Stimulated activated CD8-positive, alpha-beta memory T cell treated with anti-CD3 and anti-CD28 coated beads, Interleukin-7, amount 100 ng/mL, for 1 hour (primary cell): ENCODE measurements around the gene ERCC4.
"Not testable (repeated sequence)": the region's sequence is repeated elsewhere in the genome, so short reads cannot be mapped to it uniquely, and the experiment has no call there.

ENCODE experiments used
- DNase-seq, 2 donors: peaks; one replicate each; pipeline ENCODE4 v3.0.0-alpha.2; 2020; ENCODE audit warnings: low read depth in 2 of 2

ERCC4 gene

DNA sequence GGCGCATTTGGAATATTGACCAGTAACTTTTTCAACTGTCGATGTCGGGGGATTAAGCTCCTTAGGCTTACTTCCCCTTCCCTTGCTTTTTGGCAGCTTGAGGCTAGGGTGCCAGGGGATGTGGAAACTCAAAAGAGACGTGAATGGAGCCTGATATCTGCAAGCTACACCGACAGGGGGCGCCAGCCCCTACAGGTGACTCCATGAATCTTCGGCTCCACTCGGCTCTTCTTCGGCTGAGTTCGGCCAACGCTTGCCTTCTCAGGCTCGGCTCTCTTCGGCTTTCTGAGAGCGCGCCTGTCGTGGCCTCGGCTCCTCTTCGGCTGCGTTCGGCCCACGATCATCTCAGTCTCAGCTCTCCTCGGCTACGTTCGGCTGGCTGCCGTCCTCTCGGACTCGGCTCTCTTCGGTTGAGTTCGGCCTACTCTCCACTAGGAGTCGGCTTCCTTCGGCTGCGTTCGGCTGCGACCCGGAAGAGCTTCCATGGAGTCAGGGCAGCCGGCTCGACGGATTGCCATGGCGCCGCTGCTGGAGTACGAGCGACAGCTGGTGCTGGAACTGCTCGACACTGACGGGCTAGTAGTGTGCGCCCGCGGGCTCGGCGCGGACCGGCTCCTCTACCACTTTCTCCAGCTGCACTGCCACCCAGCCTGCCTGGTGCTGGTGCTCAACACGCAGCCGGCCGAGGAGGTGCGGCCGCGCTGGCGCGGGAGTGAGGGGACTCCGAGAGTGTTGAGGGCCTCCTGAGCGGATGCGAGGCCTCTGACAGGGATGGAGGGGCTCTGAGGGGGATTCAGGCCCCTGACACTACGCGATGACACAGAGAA lies at the start of gene ERCC4:
Gene ERCC4 (plus strand): TSS at position 472 of the 827 bp plus-strand sequence. CDS start 12 bp downstream, at position 484.
- peak; percentile 95 to 98 for DNase-seq

DNA sequence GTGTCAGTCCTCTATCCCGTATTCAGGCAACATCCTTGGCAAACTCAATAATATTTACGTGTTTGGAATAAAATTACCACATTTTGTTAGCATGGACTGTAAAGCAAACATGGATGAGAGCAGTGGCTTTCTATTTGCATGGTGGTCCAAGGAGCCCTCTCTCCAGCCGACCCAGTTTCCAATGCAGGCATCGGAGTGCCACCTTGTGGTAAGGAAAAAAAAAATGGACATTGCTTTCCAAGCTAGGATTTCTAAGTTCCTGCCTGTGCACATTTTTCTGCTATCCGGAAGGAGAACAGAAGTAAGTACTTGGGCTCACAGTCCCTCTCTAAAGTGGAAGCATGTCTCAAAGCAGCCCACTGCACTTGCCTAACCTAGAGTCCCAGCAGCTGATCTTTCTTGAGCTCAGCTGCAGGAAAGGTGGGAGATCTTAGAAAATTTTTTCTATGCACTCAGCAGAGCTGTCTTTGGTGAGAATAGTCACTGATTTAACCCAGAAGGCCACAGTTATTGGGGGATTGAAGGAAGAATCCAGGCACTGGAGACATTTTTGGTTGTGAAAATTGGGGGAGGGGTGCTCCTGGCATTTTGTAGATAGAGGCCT lies 46.0 kb upstream of the ERCC4 start:
- no peak for DNase-seq

DNA sequence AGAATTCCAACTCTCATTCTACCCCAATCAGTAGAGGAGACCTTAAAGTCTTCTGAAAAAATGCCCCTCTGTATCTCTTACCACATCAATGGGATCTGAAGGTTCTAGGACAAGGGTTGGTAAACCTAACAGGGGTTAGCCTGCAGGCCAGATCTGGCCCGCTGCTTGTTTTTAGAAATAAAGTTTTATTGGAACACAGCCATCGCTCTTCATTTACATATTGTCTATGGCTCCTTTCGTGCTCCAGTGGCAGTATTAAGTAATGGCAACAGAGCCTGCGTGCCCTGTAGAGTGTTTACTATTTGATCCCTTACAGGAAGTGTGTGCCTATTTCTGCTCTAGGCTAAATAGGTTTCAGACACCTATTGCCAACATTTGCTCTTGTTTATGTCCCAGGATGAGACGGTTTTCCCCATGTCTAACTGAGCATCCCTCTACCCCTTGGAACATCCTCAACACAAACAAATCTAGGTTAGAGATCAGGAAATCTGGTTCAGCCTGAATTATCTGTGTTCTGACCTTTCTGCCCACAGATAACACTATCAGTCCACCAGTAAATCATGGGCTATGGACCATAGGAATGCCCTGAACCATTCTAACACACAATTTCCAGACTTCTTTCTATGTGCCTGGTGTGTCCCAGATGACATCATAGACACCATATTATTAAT lies 44.2 kb upstream of the ERCC4 start:
- DNase-seq: no peak

DNA sequence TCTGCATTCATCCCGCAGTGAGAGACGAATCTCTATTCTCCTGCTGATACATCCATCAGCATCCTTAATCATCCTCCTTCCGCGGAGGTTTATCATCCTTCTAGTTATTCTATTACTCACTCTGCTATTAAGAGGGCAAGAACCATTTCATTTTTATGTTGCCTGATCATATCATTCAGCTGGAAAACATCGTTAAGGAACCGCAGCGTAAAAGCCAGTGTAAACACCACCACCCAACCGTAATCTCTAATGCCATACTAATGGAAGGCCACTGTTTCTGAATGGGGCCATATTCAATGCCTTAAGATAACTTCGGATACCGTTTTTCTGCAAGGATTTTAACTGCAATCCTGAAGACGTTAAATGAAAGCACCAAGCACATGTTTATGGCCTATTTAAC lies 36.7 kb upstream of the ERCC4 start:
- DNase-seq: no peak

DNA sequence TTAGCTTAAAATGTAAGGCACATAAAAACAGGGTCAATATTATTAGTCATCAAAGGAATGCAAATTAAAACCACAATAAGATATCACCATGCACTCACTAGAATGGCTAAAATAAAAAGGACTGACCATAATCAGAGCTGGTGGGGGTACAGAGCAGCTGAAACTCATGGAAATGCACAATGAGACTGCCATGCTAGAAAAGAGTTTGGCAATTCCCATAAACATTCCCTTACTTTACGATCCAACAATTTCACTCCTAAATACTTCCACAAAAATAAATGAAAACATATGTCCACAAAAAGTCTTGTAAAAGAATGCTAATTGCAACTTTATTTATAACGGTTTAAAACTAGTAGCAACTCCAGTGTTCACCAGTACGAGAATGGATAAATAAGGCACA lies 36.1 kb upstream of the ERCC4 start:
- no peak for DNase-seq

DNA sequence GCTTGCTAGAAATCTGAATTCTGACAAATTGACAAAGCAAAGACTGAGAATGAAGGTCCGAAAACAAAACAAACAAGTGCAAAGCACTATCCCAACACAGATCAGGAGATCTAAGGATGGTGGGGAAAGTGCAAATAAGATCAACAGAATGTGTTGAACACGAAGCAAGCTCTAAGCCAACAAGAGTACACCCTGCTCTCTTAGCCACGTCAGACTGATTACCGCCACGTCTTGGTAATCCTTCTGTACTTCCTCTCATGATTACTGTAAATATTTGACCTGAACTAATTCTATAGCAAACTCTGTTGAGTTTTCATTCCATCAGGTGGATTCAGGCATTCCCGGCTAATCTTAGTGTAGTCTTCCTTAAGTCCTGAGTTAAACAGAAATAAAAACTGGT lies 34.3 kb upstream of the ERCC4 start:
- DNase-seq: no peak

DNA sequence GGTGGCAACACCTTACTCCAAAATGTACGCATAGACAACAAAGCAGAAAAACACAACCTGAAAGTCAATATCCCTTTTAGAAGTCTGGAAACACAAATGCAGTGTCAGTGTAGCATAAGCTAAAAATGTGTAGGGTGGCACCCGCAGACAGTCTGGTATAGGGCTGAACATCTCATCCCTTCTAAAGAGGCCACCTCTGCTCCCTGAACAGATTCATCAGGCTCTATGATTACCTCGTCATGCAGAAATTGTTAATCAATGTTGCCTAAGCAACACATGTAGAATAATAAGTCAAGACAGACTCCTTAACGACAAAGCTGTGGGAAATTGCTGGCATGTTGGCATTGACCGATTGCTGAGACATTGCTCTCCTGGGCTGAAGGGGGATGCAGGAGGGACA lies 33.3 kb upstream of the ERCC4 start:
- DNase-seq: no peak

DNA sequence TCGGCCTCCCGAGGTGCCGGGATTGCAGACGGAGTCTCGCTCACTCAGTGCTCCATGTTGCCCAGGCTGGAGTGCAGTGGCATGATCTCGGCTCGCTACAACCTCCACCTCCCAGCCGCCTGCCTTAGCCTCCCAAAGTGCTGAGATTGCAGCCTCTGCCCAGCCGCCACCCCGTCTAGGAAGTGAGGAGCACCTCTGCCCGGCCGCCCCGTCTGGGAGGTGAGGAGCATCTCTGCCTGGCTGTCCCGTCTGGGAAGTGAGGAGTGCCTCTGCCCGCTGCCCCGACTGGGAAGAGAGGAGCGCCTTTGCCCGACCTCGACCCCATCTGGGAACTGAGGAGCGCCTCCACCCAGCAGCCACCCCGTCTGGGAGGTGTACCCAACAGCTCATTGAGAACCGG lies 30.6 kb upstream of the ERCC4 start:
- DNase-seq: not testable (repeated sequence)

DNA sequence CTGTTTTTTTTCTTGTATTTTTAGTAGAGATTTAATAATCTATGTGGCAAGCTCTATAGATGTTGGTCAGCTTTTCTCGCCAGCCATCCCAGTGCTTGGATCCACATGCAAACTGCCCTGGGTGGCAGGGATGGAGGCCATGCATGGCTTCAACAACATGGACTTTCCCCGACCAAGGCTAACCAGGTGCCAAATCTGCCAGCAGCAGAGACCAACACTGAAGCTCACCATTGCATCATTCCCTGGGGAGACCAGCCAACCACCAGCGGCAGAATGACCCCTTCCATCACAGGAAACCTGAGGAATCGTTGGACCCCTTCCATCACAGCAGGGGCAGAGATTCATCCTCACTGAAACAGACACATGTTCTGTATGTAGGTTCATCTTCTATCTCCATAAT lies 27.7 kb upstream of the ERCC4 start:
- DNase-seq: no peak

DNA sequence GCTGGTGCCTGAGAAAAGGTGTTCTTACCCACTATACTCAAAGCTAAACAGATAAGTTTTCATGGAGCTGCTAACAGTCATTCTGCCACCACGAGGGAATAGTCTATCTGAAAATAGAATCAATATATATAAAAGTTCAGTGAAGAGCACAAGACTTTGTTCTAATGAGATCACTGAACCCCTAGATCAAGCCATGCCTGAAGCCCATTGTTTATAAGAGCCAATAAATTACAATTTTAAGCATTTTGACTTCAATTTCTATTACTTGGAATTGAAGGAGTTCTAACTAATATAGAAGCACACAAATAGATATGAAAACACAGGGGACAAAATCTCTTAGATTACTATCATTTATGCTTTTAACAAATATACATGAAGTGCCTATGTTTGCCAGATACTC lies 24.4 kb upstream of the ERCC4 start:
- no peak for DNase-seq

DNA sequence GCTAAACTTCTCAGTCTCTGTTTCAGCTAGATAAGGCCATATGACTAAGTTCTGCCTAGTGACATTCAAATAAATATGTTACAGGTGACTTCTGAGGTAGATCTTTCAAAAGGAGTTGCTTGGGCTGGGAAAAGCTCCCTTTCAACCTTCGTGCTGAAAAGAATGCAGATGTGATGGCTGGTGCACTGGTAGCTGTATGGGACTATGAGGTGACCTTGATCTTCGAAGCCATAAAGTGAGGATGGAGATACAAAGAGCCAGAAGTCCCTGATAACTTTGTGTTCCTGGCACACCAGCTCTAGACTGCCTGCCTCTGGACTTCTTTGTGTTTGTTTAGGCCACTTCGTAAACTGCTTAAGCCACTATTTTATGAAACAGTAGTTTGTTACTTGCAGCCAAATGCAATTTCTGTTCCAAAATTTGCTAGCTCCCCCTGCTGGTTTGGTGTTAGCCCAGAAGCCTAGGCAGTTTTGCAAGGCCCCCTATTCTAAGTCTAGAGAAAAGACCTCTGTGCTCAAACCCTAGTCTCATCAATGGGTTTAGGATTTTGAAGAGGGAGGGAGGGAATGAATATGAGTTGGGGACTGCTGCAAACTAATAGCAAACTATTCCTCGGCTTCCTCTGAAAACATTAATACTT lies 23.3 kb upstream of the ERCC4 start:
- DNase-seq: no peak

DNA sequence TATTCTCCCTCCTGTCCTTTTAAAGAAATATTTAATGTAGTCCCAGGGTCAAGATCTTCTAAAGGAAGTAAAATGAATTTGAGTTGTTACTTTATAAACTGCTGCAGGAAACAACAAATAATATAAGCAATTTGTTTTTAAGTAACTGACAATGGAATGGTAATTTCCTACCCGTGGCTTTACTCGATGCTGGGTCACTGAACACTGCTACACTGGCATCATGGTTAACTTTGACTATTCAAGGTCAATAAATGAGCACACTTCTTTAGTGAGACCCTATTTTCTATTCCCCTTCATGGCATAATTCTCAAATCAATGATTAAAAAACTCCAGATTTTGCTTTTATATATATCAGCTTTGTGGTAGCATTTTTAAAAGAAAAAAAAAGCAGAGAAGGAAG lies 22.1 kb upstream of the ERCC4 start:
- no peak for DNase-seq

DNA sequence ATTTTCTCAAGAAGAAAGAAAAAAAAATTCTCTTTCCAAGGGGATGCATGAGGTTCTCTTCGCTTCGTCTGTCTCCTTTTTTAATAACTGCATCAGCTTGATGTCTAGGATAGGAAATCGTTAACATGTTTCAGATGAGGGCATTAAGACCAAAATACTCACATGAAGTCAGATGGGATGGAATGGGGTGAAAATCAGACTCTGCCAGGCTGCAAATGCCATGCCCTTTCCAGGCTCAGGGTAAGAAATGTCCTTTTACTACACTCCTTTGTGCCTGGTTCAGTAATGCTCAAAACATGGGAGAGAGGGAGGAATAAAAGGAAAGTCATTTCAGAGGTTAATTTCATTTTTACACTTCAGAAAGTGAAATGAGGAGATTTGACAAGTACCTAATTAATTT lies 21.7 kb upstream of the ERCC4 start:
- DNase-seq: no peak

DNA sequence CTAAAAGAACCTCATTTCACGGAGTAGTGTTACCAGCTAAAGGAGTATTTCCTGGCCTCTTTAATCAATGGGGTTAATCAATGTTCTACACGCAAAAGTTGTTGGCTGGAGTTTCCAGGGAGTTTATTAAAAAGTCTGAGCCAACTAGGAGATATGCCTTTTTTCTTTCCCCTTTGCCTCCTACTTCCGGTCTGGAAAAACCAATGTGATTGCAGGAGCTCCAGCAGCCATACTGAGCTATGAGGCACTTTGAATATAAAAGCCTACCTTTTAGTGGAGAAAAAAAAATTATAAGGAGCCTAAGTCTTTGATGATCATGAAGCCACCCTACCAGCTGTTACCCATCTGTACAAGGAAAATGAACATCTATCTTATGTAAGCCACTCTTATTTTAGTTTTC lies 17.9 kb upstream of the ERCC4 start:
- DNase-seq: no peak

DNA sequence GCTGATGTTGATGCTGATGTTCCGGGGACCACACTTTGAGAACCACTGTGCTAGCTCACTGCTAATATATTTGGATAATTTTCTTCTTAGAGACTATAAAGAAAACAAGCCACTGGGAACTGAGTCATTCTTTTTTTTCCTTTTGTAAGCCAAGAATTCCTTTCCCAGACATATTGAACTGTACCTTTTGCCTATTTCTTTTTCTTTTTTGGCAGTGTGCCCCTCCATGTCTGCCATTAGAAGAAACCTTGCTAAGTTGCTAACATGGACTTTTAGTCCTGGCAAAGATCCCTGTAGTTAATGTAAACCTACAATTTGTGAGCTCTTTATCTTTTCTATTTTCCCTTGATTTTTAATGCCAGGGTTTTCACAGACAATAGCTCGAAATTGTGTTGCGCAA lies 17.3 kb upstream of the ERCC4 start:
- no peak for DNase-seq

DNA sequence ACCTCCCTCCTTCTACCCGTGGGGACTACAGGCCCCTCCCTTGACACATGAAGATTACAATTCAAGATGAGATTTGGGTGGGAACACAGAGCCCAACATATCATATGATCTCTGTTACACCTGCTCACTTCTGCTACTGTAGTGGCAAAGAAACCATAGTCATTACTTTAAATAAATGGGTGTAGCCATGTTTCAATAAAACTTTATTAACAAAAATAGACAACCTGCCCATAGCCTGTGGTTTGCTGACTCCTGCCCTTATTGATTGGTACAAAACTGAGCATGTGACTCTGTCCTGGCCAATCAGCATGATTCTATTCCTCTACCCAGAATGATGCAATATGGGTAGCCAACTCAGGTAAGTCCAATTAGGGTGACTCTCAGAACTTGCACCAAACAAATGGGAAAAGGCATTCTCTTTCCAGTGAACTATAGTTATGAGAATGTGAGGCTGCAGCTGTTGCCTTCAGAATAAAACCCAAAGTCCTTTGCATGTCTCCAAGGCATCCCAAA lies 15.7 kb upstream of the ERCC4 start:
- DNase-seq: no peak

DNA sequence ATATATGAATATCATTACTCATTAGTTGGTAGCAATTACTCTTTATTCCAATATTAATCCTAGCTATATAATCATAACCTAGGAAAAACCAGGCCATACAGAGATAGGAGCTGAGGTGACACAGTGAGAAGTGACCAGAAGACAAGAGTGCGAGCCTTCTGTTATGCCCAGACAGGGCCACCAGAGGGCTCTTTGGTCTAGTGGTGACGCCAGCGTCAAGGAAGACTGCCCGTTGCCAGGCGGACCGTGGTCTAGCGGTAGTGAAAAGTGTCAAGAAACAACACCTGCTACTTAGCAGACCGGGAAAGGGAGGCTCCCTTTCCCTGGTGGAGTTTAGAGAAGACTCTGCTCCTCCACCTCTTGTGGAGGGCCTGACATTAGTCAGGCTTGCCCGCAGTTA lies 15.1 kb upstream of the ERCC4 start:
- DNase-seq: not testable (repeated sequence)

DNA sequence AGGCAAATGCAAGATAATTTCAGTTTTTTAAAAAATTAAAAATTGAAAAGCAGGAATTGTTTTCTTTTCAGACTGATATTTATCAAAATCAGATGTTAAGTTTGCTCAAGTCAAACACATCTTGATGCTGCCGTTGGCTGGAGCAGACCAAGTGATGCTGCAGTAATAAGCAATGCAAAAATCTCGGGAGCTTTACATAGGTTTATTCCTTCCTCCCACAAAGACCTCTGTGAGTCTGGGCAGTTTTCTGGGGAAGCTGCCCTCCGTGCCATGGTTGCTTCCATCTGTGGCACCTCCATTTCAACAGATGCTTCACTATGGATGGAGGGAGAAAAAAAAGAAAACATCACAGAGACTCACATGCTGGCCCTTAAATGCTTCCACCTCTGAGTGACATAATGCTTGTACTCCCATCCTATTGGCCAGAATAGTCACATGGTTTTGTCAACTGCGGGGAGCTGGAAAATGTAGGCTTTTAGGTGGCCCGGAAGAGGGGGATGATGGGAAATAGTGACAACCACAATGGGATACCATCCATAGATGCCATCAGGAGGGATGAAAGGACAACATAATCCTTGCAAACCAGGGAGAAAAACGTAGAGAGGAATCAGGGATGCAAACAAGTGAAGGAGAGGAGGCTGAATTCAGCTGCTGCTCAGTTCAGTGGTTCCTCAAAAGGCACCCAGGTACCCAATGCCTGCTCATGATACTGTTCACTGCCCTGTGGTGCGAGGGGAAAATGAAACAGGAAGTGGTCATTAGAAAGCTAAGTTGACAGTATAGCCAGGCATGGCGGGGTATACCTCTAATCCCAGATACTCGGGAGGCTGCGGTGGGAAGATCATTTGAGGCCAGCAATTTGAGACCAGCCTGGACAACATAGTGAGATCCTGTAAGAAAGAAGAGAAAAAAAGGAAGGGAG lies 13.5 kb upstream of the ERCC4 start:
- no peak for DNase-seq

DNA sequence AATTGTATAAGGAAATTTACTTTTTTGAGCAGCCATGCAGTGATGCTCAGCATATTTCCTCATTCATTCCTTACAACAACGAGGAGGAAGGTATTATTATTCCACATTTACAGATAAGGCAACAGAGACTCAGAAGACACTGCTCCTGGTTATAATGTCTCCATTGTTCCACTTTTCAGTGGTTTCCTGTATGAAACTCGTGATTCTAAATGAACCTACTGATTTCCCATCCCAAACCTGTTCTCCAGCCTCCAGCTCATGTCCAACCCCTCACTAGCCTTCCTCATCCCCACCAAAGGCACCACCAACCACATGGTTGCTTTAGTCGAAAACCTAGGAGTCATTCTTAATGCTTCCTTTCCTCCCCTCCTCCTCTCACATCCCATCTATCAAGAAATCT lies 12.5 kb upstream of the ERCC4 start:
- DNase-seq: no peak

DNA sequence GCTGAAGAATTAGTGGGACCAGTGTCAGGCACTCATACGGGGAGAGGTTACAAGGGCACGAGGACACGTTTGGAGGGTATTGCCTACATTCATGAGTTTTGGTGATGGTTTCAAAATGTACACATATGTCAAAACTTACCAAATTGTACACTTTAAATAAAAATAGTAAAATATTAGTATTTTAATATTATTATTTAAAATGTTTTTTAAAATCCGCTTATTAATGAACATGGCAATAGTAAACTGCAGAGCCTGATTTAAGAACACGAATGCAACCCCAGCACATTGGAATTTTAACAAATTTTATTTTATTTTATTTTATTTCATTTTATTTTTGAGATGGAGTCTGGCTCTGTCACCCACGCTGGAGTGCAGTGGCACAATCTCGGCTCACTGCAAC lies 10.9 kb upstream of the ERCC4 start:
- DNase-seq: no peak

DNA sequence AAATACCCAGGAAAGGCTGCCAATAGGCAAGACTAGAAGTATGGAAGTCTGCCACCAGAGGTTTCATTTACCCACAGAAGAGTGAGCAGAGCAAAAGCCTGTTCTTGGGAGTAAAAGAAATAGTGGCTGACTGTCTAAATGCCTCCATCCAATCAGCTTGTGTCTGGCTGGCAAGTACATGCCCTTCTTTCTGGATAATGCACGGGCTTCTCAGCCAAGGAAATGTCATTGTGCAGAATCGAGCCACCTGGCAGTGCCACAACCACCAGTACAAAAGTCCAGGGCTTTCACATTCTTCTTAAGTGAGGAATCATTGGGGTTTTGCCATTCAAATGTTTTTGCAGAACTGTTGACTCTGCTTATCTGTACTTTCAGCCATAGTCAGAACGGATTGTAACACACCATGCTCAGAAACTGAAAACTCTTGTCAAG lies 10.1 kb upstream of the ERCC4 start:
- DNase-seq: no peak
